Stimulated activated effector memory CD8-positive, alpha-beta T cell treated with anti-CD3 and anti-CD28 coated beads, Interleukin-12 subunit alpha, Interleukin-12 subunit beta, amount 100 ng/mL, for 72 hours (primary cell): Measurements from ENCODE around the gene DNASE1L1.

Experiments used
- ATAC-seq: fragments of 150-1000 bp; cut with Tn5 transposase; 2 replicates; pipeline ENCODE4 v1.10.0; 2021
- DNase-seq, 2 donors: peaks; one replicate each; pipeline ENCODE4 v3.0.0; 2021 to 2022; ENCODE audit warnings: low spot score in 2 of 2
- H3K27ac Mint-ChIP-seq: one replicate; pipeline ENCODE4 v1.8.0; 2022; ENCODE audit warnings: mild to moderate bottlenecking, mixed read lengths
- H3K36me3 Mint-ChIP-seq: one replicate; pipeline ENCODE4 v1.8.0; 2022; ENCODE audit warnings: mild to moderate bottlenecking, mixed read lengths
- H3K4me1 Mint-ChIP-seq: one replicate; pipeline ENCODE4 v1.8.0; 2022; ENCODE audit warnings: mixed read lengths
- H3K4me3 Mint-ChIP-seq: one replicate; pipeline ENCODE4 v1.8.0; 2022; ENCODE audit warnings: mild to moderate bottlenecking, mixed read lengths
- H3K9me3 Mint-ChIP-seq: one replicate; pipeline ENCODE4 v1.8.0; 2022; ENCODE audit warnings: mixed read lengths

Gene DNASE1L1

GRCh38 chrX:154359362-154360154, 49.5 kb downstream of the DNASE1L1 start:
- ATAC-seq (no peak), DNase-seq (no peak)
- no peak overlapping the region for H3K27ac Mint-ChIP-seq
- H3K4me3 Mint-ChIP-seq, result no peak overlapping the region
- peaks cover 100% of the 10 kb centered on the region for H3K36me3 Mint-ChIP-seq
- H3K4me1 Mint-ChIP-seq, result peaks cover 22% of the 10 kb centered on the region
- no peaks in the 10 kb centered on the region for H3K9me3 Mint-ChIP-seq

- ATAC-seq (no peak), DNase-seq (no peak)
- peaks cover 100% of the 10 kb centered on the region for H3K36me3 Mint-ChIP-seq
- peak overlapping the region; percentile 53 for H3K4me3 Mint-ChIP-seq
- H3K27ac Mint-ChIP-seq, result peak overlapping the region; percentile 68
- peaks cover 18% of the 10 kb centered on the region for H3K4me1 Mint-ChIP-seq
- no peaks in the 10 kb centered on the region for H3K9me3 Mint-ChIP-seq
Measured at GRCh38 chrX:154358829-154359228, 50.2 kb downstream of the DNASE1L1 start.

- Mint-ChIP-seq H3K9me3 (no peaks in the 10 kb centered on the region), H3K4me1 (peaks cover 26% of the 10 kb centered on the region), H3K27ac (peak overlapping the region; percentile 68), H3K4me3 (peak overlapping the region; percentile 53), H3K36me3 (peaks cover 100% of the 10 kb centered on the region)
- ATAC-seq (no peak), DNase-seq (no peak)
Measured at GRCh38 chrX:154358011-154358410, 51.0 kb downstream of the DNASE1L1 start.

GRCh38 chrX:154357205-154357604, 51.8 kb downstream of the DNASE1L1 start:
- peaks cover 100% of the 10 kb centered on the region for H3K36me3 Mint-ChIP-seq

GRCh38 chrX:154356596-154356995, 52.5 kb downstream of the DNASE1L1 start:
- Mint-ChIP-seq H3K36me3 (peaks cover 100% of the 10 kb centered on the region), H3K4me1 (peaks cover 38% of the 10 kb centered on the region), H3K9me3 (no peaks in the 10 kb centered on the region), H3K4me3 (peak overlapping the region; percentile 22), H3K27ac (peak overlapping the region; percentile 58)
- ATAC-seq, result no peak
- DNase-seq, result no peak

More at GRCh38 chrX:154357205-154357604, 51.8 kb downstream of the DNASE1L1 start:
- DNase-seq (no peak), ATAC-seq (peak; percentile 41)
- Mint-ChIP-seq H3K4me3 (peak overlapping the region; percentile 22), H3K9me3 (no peaks in the 10 kb centered on the region), H3K27ac (no peak overlapping the region), H3K4me1 (peaks cover 32% of the 10 kb centered on the region)

GRCh38 chrX:154355776-154356140, 53.3 kb downstream of the DNASE1L1 start:
- Mint-ChIP-seq H3K4me1 (peaks cover 41% of the 10 kb centered on the region), H3K4me3 (peak overlapping the region; percentile 13), H3K9me3 (no peaks in the 10 kb centered on the region), H3K36me3 (peaks cover 100% of the 10 kb centered on the region), H3K27ac (no peak overlapping the region)
- ATAC-seq (no peak), DNase-seq (no peak)

GRCh38 chrX:154355094-154355775, 53.8 kb downstream of the DNASE1L1 start:
- ATAC-seq (no peak), DNase-seq (no peak)
- Mint-ChIP-seq H3K27ac (no peak overlapping the region), H3K36me3 (peaks cover 100% of the 10 kb centered on the region), H3K4me3 (no peak overlapping the region), H3K4me1 (peaks cover 41% of the 10 kb centered on the region), H3K9me3 (no peaks in the 10 kb centered on the region)

- no peak for ATAC-seq
- Mint-ChIP-seq H3K9me3 (no peaks in the 10 kb centered on the region), H3K27ac (no peak overlapping the region), H3K36me3 (peaks cover 100% of the 10 kb centered on the region), H3K4me3 (no peak overlapping the region), H3K4me1 (peaks cover 41% of the 10 kb centered on the region)
- no peak for DNase-seq
Measured at GRCh38 chrX:154354516-154354915, 54.5 kb downstream of the DNASE1L1 start.

GRCh38 chrX:154354013-154354412, 55.0 kb downstream of the DNASE1L1 start:
- no peak for ATAC-seq
- Mint-ChIP-seq H3K4me1 (peaks cover 41% of the 10 kb centered on the region), H3K27ac (peak overlapping the region; percentile 92), H3K9me3 (no peaks in the 10 kb centered on the region), H3K36me3 (peaks cover 100% of the 10 kb centered on the region), H3K4me3 (peak overlapping the region; percentile 7)
- no peak for DNase-seq

GRCh38 chrX:154353172-154353843, 55.7 kb downstream of the DNASE1L1 start:
- Mint-ChIP-seq H3K4me3 (peak overlapping the region; percentile 7), H3K4me1 (peaks cover 34% of the 10 kb centered on the region), H3K36me3 (peaks cover 100% of the 10 kb centered on the region), H3K27ac (peak overlapping the region; percentile 92), H3K9me3 (no peaks in the 10 kb centered on the region)
- ATAC-seq (no peak), DNase-seq (no peak)

GRCh38 chrX:154352466-154352865, 56.6 kb downstream of the DNASE1L1 start:
- H3K27ac Mint-ChIP-seq, result peak overlapping the region; percentile 92
- H3K9me3 Mint-ChIP-seq, result no peaks in the 10 kb centered on the region
- no peak for DNase-seq
- peaks cover 100% of the 10 kb centered on the region for H3K36me3 Mint-ChIP-seq
- peak overlapping the region; percentile 36 for H3K4me3 Mint-ChIP-seq
- peaks cover 33% of the 10 kb centered on the region for H3K4me1 Mint-ChIP-seq
- ATAC-seq, result no peak

- ATAC-seq, result no peak
- no peak for DNase-seq
- Mint-ChIP-seq H3K9me3 (no peaks in the 10 kb centered on the region), H3K4me1 (peaks cover 33% of the 10 kb centered on the region), H3K36me3 (peaks cover 100% of the 10 kb centered on the region), H3K4me3 (peak overlapping the region; percentile 36), H3K27ac (peak overlapping the region; percentile 92)
Measured at GRCh38 chrX:154352012-154352401, 57.0 kb downstream of the DNASE1L1 start.
